NOMO-1 treated with DMSO at 0.1 percent for 48 hours (cell line): Measurements from ENCODE around the gene DOK6.

ENCODE experiments used
- DNase-seq: peaks from one replicate; lab custom pipeline; 2025; ENCODE audit not compliant: unreplicated experiment; lab: John Stamatoyannopoulos, UW

Gene DOK6

GRCh38 chr18:69677595-69677994 is 276.9 kb downstream of the DOK6 start:
- no peak for DNase-seq

DNA sequence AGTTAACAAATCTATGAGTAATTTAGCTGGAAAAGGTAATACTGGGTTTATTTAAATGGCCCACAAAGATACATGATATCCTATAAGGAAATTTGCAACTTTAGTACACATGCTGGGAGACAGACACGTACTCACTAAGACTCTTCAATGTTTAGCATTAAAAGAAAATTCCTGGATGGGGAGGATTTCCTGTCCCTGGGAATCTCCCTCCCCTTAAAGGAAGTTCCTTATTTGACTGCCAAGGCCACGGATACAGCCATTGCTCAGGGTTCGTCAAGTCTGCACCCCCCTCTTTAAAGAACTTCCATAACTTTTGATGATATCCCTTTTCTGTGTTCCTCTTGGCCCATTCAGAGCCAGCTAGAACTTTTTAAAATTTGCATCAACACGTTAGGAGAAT is 279.4 kb downstream of the DOK6 start:
- DNase-seq: no peak

DNA sequence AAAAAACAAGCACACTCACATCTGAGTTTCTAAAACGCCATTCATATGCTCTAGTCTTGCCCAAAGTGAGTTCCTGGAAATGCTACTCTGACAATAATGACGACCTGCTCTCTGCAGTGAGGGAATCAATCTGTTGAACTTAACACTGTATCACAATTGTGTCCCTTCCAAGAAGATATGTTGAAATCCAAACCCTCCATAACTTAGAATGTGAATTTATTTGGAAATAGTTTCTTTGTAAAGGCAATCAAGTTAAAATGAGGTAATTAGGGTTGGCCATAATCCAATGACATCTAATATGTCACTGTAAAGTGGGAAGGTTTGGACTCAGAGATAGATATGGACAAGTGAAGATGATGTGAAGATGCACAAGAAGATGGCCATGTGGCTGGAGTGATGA is 282.5 kb downstream of the DOK6 start:
- DNase-seq: no peak

GRCh38 chr18:69684789-69685188 is 284.1 kb downstream of the DOK6 start:
- no peak for DNase-seq

DNA sequence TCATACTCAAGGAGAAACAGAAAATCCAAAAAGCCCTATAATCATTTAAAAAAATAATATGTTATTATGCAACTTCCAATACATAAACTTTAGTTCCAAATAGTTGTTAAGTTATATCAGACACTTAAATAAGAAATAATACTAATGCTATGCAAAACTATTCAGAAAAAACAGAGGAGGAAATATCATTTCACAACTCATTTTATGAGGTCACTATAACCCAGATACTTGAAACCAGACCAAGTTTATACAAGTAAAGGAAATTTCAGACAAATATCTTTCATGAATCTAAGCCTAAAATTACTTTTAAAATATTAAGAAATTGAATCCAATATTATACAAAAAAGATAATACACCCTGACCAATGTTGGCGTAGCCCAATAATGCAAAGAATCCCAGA is 286.2 kb downstream of the DOK6 start:
- no peak for DNase-seq

GRCh38 chr18:69689121-69689759 is 288.6 kb downstream of the DOK6 start:
- no peak for DNase-seq

DNA sequence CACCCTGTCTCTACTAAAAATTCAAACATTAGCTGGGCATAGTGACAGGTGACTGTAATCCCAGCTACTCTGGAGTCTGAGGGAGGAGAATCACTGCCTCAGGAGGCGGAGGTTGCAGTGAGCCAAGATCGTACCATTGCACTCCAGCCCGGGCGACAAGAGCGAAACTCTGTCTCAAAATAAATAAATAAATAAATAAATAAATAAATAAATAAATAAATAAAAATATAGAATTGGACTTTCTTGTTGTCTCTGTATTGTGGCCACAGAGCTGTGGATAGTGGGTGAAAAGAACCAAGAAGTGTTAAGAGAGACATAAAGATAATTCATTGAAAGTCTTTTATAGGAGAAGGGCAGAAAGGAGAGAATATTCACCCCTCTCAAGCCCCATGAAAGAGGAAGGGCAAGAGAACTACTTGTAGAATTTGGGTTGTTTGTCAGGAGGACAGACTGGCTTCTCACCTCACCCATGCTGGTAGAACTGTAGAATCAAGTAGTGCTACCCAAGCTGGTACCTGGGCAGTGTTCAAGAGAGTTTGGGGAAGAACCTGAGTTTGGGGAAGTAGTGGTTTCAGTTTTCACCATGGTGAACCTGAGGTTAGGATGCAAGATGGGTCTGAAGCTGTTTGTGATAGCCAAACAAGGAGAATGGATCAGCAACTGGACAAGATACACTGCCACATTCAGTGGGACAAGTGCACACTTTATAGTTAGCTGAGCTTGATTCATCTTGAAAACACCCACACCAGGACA is 290.5 kb downstream of the DOK6 start:
- no peak for DNase-seq

DNA sequence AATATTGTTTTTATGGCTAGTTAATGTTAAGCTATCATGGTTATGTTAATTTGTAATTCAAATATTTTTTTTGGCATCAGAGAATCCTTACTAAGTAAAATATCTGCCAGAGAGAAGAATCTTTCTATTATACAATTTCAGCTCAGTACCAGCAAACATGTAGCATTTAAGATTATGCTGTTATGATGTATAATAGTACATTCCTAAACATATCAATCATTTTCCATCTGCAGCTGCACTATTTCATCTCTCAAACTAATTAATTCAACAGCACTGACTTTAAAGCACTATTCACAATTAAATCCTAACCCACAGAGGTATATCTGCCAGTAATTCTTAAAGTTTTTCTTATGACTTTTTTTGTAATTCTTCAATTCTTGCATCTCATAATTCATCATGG is 296.4 kb downstream of the DOK6 start:
- no peak for DNase-seq

DNA sequence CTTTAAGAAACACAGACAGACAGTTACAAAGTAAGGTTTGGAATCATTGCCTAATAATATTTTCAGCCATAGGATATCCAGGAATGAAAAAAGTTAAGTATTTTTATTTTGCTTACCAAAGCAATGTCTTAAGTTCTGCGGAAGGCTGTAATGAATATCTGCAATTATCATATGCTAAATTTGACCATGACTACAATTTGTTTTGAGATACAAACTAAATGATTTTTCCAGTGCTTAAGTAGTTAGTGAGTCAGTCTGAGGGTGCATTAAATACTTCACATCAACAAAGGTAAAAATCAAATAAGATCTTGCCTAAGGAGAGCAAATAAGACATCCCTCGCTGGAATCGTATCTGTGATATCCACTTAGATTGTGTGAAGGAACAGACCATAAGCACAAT is 297.0 kb downstream of the DOK6 start:
- DNase-seq: no peak

GRCh38 chr18:69701305-69701704 is 300.6 kb downstream of the DOK6 start:
- DNase-seq: no peak

DNA sequence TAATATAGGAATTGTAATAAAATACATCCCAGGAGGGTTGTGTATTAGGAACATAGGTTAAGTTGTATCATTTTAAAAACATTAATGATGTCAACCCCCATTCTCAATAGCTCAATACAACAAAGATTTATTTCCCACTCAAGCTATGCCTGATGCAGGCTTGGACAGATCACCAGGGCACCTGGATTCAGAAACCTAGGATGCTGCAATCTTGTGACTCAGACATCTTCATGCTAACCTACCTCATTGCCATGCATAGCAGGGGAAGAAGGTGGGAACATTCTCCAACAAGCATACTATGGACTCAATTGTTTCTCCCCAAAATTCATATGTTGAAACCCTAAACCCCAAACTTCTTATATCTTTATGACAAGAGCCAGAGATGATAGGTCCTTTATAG is 302.8 kb downstream of the DOK6 start:
- DNase-seq: no peak

GRCh38 chr18:69705987-69706386 is 305.3 kb downstream of the DOK6 start:
- DNase-seq: no peak

GRCh38 chr18:69708844-69709243 is 308.2 kb downstream of the DOK6 start:
- DNase-seq: no peak

GRCh38 chr18:69715191-69715795 is 314.6 kb downstream of the DOK6 start:
- no peak for DNase-seq

GRCh38 chr18:69717586-69717985 is 316.9 kb downstream of the DOK6 start:
- DNase-seq: no peak

DNA sequence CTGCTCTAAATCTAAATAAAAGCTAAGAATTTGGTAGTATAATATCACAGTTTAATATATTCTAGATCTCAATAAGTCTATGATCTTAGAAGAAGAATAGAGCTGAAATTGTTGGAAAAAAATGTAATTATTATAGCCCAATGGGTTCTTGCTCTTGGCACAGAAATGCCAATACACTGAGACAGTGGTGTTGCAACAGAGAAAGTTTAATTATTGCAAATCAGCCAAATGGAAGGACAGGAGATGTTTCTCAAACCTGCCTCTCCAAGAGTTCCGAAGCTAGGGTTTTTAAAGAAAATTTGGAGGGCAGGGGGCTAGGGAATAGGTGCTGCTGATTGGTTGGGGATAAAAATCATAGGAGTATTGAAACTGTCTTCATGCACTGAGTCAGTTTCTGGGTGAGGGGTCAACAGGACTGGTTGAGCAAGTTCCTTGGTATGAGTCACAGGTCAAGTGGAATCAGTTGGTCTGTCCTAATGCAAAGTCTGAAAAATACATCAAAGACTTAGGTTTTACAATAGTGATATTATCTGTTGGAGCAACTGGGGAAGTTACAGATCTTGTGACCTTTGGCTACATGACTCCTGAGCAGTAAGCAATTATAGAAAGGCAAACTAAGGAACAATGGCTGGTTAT is 318.3 kb downstream of the DOK6 start:
- no peak for DNase-seq

DNA sequence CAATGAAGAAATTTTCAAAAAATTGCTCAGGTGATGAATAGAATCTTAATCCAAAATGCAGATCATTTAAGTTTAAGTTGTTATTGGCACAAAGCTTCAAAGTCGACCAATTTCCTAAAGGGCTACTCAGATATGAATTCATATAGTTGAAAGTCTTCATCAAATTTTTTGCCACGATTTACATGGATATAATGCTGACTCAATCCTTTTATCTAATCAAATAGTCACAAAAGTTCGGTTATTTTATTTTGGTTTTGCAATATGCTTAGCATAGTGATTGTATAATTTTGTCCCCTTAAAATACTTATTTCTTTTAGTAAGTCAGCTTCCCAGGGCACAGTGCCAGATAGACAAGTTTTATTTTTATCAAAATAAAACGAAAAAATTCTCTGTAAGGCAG is 319.7 kb downstream of the DOK6 start:
- no peak for DNase-seq

DNA sequence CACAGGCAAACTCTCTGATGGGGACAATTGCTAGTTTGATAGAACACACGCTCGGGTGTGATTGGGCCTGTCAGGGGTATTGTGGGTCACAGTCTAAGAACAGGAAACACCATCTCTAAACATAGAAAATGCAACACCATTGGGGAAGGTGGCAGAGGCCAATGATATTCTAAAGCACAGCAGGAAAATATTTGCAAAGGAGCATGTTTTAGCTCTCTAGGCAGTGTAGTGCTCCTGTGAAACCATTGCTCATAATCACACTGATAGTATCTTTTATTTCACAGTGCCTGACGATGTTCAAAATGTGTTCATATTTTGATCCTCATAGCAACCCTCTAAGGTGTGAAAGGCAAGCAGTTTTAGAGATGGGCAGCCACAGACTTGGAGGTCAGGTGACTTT is 322.7 kb downstream of the DOK6 start:
- no peak for DNase-seq

DNA sequence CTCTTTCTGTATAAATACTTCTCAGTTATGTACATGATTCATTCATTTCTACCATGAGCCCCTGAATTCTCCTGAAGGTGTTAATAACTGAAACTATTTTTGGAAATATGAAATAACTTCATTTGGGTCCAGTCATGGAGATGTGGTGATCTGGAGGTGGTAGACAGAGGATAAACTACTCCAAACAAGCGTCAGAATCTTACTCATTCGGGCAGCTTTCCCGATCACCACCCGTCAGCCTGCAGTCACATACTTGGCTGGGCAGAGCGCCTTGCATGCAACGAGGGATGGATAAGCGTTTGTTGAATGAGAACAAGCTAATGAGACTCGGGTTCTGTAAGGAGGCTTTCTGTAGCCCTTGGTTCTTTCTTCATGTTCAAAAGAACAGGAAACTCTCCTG is 324.3 kb downstream of the DOK6 start:
- DNase-seq: no peak

DNA sequence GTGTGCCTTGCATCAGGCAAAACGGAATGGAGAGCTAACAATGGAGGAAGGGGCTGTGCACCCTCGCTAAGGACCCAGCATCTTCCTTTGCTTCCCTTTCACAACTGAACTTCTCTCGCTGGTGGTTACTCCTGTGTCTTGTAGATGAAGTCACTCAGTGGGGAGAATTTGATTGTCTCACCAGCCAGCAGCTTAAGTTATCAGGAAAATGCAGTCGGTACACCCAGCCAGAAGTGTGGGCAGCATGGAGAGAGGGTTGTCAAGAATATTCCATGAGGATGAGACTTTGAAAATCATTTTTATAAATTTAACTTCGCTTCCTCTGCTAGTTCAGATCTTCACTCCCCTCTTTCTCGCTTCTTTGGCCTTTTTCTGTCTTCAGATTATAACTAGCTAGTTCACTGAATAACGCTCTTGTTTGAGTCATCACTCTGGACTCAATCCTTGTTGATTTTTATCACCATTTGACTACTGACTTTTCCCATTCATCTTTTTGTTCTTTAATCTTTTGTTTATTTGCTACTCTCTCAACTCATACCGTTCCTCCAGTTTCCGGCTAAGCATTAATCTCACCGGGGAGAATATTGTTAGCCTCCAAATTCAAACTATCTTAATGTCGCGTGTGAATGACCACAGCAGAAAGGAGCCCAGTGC is 325.3 kb downstream of the DOK6 start:
- DNase-seq: no peak

- DNase-seq: no peak
Observed at GRCh38 chr18:69727912-69728572, 327.4 kb downstream of the DOK6 start.
